ENCODE data around the gene PSMB10.

Gene PSMB10

DNA sequence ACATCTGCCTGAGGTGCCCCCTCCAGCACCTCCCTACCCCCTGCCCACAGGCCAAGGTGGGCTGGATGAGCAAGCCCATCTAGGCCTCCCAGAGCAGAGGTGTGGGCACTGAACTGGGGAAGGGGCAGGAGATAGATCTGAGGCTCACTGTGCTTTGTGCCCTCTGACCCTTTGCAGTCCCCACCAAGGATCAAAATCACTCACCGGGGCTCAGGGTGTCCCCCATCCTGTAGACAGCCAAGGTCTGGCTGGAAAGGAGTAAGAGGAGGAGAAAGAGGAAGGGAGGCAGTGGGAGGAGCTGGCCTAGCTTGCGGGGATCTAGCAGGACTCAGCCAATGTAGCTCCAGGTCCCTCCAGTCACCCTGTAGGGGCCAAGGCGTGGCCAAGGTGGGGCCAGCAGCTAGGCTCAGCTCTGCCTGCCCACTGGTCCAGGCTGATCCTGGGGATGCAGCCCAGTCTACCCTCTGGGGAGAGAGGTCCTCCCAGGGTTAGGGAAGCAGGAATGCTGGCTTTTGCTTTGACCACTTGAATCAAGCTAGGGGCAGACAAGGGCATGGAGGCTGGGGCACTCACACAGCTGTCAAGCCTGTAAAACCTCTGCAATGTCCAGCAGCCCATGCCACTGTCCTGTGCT is 30.0 kb upstream of the PSMB10 start:
- H3K9me3 ChIP-seq (ENCODE audit: control insufficient read depth, insufficient read depth, low read depth, low read length): no peaks in the 10 kb centered on the region
- TF ChIP-seq SP2 (tag by site-specific recombination; IDR thresholded peaks at IDR 0.05) (peak; percentile 60), KLF9 (tag by site-specific recombination; IDR thresholded peaks at IDR 0.05; ENCODE audit: low read depth) (0 out of 2 replicates have a peak, but pooled peaks have one; percentile 27), ZNF223 (tag by site-specific recombination; IDR thresholded peaks at IDR 0.05) (peak; percentile 73), ZNF510 (tag by site-specific recombination; IDR thresholded peaks at IDR 0.05; ENCODE audit: insufficient replicate concordance) (no peak), ZFP37 (tag by site-specific recombination; IDR thresholded peaks at IDR 0.05) (no peak), ZNF324 (tag by site-specific recombination; IDR thresholded peaks at IDR 0.05) (no peak), WT1 (tag by site-specific recombination; IDR thresholded peaks at IDR 0.05) (0 out of 2 replicates have a peak, but pooled peaks have one; percentile 10), GLIS2 (tag by site-specific recombination; IDR thresholded peaks at IDR 0.05) (peak; percentile 66), KLF1 (tag by site-specific recombination; IDR thresholded peaks at IDR 0.05) (peak; percentile 68), ZNF214 (tag by site-specific recombination; IDR thresholded peaks at IDR 0.05; ENCODE audit: borderline replicate concordance) (no peak), ZNF654 (tag by site-specific recombination; IDR thresholded peaks at IDR 0.05; ENCODE audit: low read depth) (no peak), ZBTB20 (tag by site-specific recombination; IDR thresholded peaks at IDR 0.05) (peak; percentile 16; the same call in 1 of the 2 replicates), MZF1 (tag by site-specific recombination; IDR thresholded peaks at IDR 0.05; ENCODE audit: borderline replicate concordance) (0 out of 2 replicates have a peak, but pooled peaks have one; percentile 31), ZNF366 (tag by site-specific recombination; conservative IDR thresholded peaks at IDR 0.05) (0 out of 2 replicates have a peak, but pooled peaks have one; percentile 10), ZNF701 (tag by site-specific recombination; IDR thresholded peaks at IDR 0.05) (0 out of 2 replicates have a peak, but pooled peaks have one; percentile 23), SP3 (tag by site-specific recombination; IDR thresholded peaks at IDR 0.05) (peak; percentile 29; the same call in 1 of the 2 replicates)
- TF ChIP-seq, protein P1, sequence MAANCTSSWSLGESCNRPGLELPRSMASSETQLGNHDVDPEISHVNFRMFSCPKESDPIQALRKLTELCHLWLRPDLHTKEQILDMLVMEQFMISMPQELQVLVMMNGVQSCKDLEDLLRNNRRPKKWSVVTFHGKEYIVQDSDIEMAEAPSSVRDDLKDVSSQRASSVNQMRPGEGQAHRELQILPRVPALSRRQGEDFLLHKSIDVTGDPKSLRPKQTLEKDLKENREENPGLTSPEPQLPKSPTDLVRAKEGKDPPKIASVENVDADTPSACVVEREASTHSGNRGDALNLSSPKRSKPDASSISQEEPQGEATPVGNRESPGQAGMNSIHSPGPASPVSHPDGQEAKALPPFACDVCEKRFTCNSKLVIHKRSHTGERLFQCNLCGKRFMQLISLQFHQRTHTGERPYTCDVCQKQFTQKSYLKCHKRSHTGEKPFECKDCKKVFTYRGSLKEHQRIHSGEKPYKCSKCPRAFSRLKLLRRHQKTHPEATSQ (tag by site-specific recombination; IDR thresholded peaks at IDR 0.05): no peak
- TF ChIP-seq, protein P2, sequence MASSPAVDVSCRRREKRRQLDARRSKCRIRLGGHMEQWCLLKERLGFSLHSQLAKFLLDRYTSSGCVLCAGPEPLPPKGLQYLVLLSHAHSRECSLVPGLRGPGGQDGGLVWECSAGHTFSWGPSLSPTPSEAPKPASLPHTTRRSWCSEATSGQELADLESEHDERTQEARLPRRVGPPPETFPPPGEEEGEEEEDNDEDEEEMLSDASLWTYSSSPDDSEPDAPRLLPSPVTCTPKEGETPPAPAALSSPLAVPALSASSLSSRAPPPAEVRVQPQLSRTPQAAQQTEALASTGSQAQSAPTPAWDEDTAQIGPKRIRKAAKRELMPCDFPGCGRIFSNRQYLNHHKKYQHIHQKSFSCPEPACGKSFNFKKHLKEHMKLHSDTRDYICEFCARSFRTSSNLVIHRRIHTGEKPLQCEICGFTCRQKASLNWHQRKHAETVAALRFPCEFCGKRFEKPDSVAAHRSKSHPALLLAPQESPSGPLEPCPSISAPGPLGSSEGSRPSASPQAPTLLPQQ (tag by site-specific recombination; IDR thresholded peaks at IDR 0.05): peak; percentile 82
- TF ChIP-seq, protein P3, sequence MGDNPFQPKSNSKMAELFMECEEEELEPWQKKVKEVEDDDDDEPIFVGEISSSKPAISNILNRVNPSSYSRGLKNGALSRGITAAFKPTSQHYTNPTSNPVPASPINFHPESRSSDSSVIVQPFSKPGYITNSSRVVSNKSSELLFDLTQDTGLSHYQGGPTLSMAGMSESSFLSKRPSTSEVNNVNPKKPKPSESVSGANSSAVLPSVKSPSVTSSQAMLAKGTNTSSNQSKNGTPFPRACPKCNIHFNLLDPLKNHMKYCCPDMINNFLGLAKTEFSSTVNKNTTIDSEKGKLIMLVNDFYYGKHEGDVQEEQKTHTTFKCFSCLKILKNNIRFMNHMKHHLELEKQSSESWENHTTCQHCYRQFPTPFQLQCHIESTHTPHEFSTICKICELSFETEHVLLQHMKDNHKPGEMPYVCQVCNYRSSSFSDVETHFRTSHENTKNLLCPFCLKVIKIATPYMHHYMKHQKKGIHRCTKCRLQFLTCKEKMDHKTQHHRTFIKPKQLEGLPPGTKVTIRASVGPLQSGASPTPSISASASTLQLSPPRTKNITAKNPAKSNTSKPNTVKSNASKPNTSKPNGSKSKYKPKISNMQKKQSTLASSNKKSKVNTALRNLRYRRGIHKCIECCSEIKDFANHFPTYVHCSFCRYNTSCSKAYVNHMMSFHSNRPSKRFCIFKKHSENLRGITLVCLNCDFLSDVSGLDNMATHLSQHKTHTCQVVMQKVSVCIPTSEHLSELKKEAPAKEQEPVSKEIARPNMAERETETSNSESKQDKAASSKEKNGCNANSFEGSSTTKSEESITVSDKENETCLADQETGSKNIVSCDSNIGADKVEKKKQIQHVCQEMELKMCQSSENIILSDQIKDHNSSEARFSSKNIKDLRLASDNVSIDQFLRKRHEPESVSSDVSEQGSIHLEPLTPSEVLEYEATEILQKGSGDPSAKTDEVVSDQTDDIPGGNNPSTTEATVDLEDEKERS (tag by site-specific recombination; IDR thresholded peaks at IDR 0.05): no peak
- TF ChIP-seq, protein P4, sequence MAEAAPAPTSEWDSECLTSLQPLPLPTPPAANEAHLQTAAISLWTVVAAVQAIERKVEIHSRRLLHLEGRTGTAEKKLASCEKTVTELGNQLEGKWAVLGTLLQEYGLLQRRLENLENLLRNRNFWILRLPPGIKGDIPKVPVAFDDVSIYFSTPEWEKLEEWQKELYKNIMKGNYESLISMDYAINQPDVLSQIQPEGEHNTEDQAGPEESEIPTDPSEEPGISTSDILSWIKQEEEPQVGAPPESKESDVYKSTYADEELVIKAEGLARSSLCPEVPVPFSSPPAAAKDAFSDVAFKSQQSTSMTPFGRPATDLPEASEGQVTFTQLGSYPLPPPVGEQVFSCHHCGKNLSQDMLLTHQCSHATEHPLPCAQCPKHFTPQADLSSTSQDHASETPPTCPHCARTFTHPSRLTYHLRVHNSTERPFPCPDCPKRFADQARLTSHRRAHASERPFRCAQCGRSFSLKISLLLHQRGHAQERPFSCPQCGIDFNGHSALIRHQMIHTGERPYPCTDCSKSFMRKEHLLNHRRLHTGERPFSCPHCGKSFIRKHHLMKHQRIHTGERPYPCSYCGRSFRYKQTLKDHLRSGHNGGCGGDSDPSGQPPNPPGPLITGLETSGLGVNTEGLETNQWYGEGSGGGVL (tag by site-specific recombination; IDR thresholded peaks at IDR 0.05): peak; percentile 13; the same call in 1 of the 2 replicates
- ChIA-PET POLR2A (interaction anchor here (0.6 to 2.3 kb wide), 11 partner anchors 16 to 278 kb away, joined by 3 to 13 read pairs (median 6); partner anchors contain the start of genes DDX28, DUS2, PLA2G15 and PSMB10), CTCF (interaction anchor here (0.6 to 1.2 kb wide), 4 partner anchors 19 to 128 kb away, joined by 3 to 6 read pairs (median 4); no protein-coding TSS in a partner anchor)
- H3K36me3 ChIP-seq (ENCODE audit: control insufficient read depth in 2 of 2, insufficient read depth in 1 of 2, low read length in 2 of 2): peaks cover 0 to 44% of the 10 kb centered on the region in 2 experiments; a peak in 2 of 3 replicates
- peak overlapping the region; percentile 68 for H3K4me3 ChIP-seq (ENCODE audit: low read depth, low read length)
- peak overlapping the region; percentile 62 for H3K27ac ChIP-seq (ENCODE audit: extremely low read depth, low read depth, low read length)
- H3K4me1 ChIP-seq (ENCODE audit: control insufficient read depth, insufficient read depth, low read length): no peaks in the 10 kb centered on the region; the same call in none of the 2 replicates
